ENCODE results near the gene ADPRHL1.

- TF ChIP-seq CTCF (conservative IDR thresholded peaks at IDR 0.05; ENCODE audit: low read depth, low read length): no peak
- TF ChIP-seq EZH2 (IDR thresholded peaks at IDR 0.05; ENCODE audit: borderline replicate concordance, low read depth, low read length, poor library complexity, severe bottlenecking): no peak
These were observed 100.0 kb downstream of the ADPRHL1 start for GRCh38 chr13:113353254-113353653.
